Activated naive CD4-positive, alpha-beta T cell treated with anti-CD3 and anti-CD28 coated beads for 36 hours (primary cell): Measurements from ENCODE around the gene PCDHA7. TPM values are rescaled to one million over a fixed set of nuclear protein-coding genes. Genes with fewer than 3 reads are reported as not detected.
"Not testable (repeated sequence)": the region's sequence is repeated elsewhere in the genome, so short reads cannot be mapped to it uniquely, and the experiment has no call there.

Source experiments
- CTCF ChIA-PET: fragments of 350-600 bp; sonication (Branson Sonifier 250); formaldehyde crosslinking; loops from one replicate; lab custom pipeline; 2021; ENCODE audit warnings: antibody characterized with exemption; lab: Charles Lee
- DNase-seq: peaks from one replicate; pipeline ENCODE4 v3.0.0-alpha.2; 2020
- H3K27ac Mint-ChIP-seq: one replicate; pipeline ENCODE4 v1.8.0; 2021; ENCODE audit warnings: mild to moderate bottlenecking, mixed read lengths
- H3K27me3 Mint-ChIP-seq: one replicate; pipeline ENCODE4 v1.8.0; 2021; ENCODE audit warnings: low read depth, mixed read lengths
- H3K36me3 Mint-ChIP-seq: one replicate; pipeline ENCODE4 v1.8.0; 2021; ENCODE audit warnings: low read depth, mixed read lengths
- H3K4me1 Mint-ChIP-seq: one replicate; pipeline ENCODE4 v1.8.0; 2021; ENCODE audit warnings: low read depth, mixed read lengths
- H3K4me3 Mint-ChIP-seq: one replicate; pipeline ENCODE4 v1.8.0; 2021; ENCODE audit warnings: mild to moderate bottlenecking, moderate library complexity, mixed read lengths
- H3K9me3 Mint-ChIP-seq: one replicate; pipeline ENCODE4 v1.8.0; 2021; ENCODE audit warnings: mixed read lengths
- intact Hi-C: fragments of 100-400 bp; cut with micrococcal nuclease; formaldehyde crosslinking; loops from one replicate; pipeline ENCODE4 v1.15.1; 2023
- total RNA-seq, 2 experiments: library from RNA; stranded (reverse); gene quantifications; one replicate each; pipeline ENCODE4 v1.2.3, GENCODE V29; 2021

PCDHA7 gene
- total RNA-seq, 2 experiments from 2014 or later, result not detected

- DNase-seq, result no peak
- Mint-ChIP-seq H3K36me3 (peaks cover 10% of the 10 kb centered on the region), H3K9me3 (peaks cover 28% of the 10 kb centered on the region), H3K4me3 (no peak overlapping the region), H3K4me1 (no peaks in the 10 kb centered on the region), H3K27me3 (peaks cover 41% of the 10 kb centered on the region), H3K27ac (no peak overlapping the region)
- CTCF ChIA-PET, result no interaction called here
- intact Hi-C loops, result no loop called here
Measured at GRCh38 chr5:140801494-140801841, 32.6 kb upstream of the PCDHA7 start.

GRCh38 chr5:140802381-140802780 lies 31.7 kb upstream of the PCDHA7 start:
- intact Hi-C loops, H3K4me1 Mint-ChIP-seq, H3K27ac Mint-ChIP-seq, DNase-seq, H3K4me3 Mint-ChIP-seq: not testable (repeated sequence)
- Mint-ChIP-seq H3K36me3 (peaks cover 11% of the 10 kb centered on the region), H3K9me3 (peaks cover 27% of the 10 kb centered on the region), H3K27me3 (peaks cover 46% of the 10 kb centered on the region)
- CTCF ChIA-PET, result interaction anchor here (0.7 kb wide), 1 partner anchor 10 kb away, joined by 3 read pairs; no protein-coding TSS in a partner anchor

GRCh38 chr5:140802781-140803271 lies 31.2 kb upstream of the PCDHA7 start:
- peaks cover 30% of the 10 kb centered on the region for H3K9me3 Mint-ChIP-seq
- H3K36me3 Mint-ChIP-seq, result peaks cover 11% of the 10 kb centered on the region
- no peak for DNase-seq
- CTCF ChIA-PET, result interaction anchor here (0.7 kb wide), 1 partner anchor 10 kb away, joined by 3 read pairs; no protein-coding TSS in a partner anchor
- H3K27ac Mint-ChIP-seq, result no peak overlapping the region
- no peak overlapping the region for H3K4me3 Mint-ChIP-seq
- peaks cover 48% of the 10 kb centered on the region for H3K27me3 Mint-ChIP-seq
- intact Hi-C loops, result no loop called here
- no peaks in the 10 kb centered on the region for H3K4me1 Mint-ChIP-seq

- peaks cover 6% of the 10 kb centered on the region for H3K36me3 Mint-ChIP-seq
- intact Hi-C loops, result no loop called here
- CTCF ChIA-PET, result interaction anchor here (0.6 to 1.3 kb wide), 4 partner anchors 8 to 14 kb away, joined by 3 to 4 read pairs (median 4); no protein-coding TSS in a partner anchor
- DNase-seq, result peak; percentile 31
- peaks cover 32% of the 10 kb centered on the region for H3K9me3 Mint-ChIP-seq
- peaks cover 36% of the 10 kb centered on the region for H3K27me3 Mint-ChIP-seq
- H3K27ac Mint-ChIP-seq, result no peak within 1 kb of the TSS
- no peaks in the 10 kb centered on the region for H3K4me1 Mint-ChIP-seq
- H3K4me3 Mint-ChIP-seq, result no peak within 1 kb of the TSS
Measured at GRCh38 chr5:140806834-140807775, 27.0 kb upstream of the PCDHA7 start, which contains the start of gene PCDHA4. Gene PCDHA4, plus strand, starts transcription at chr5:140807068.

GRCh38 chr5:140808241-140808888 lies 25.7 kb upstream of the PCDHA7 start:
- CTCF ChIA-PET, result interaction anchor here (0.7 to 1.0 kb wide), 2 partner anchors 9 to 10 kb away, joined by 3 to 4 read pairs; no protein-coding TSS in a partner anchor
- peaks cover 38% of the 10 kb centered on the region for H3K27me3 Mint-ChIP-seq
- DNase-seq, H3K27ac Mint-ChIP-seq, H3K36me3 Mint-ChIP-seq, H3K4me1 Mint-ChIP-seq, intact Hi-C loops, H3K4me3 Mint-ChIP-seq: not testable (repeated sequence)
- peaks cover 35% of the 10 kb centered on the region for H3K9me3 Mint-ChIP-seq

- peaks cover 4% of the 10 kb centered on the region for H3K36me3 Mint-ChIP-seq
- peaks cover 36% of the 10 kb centered on the region for H3K27me3 Mint-ChIP-seq
- H3K27ac Mint-ChIP-seq, result no peak overlapping the region
Measured at GRCh38 chr5:140808889-140809291, 25.2 kb upstream of the PCDHA7 start.

GRCh38 chr5:140821375-140822280 lies 12.4 kb upstream of the PCDHA7 start, which contains the start of gene PCDHA5:
Gene PCDHA5, plus strand, starts transcription at chr5:140821613.
- Mint-ChIP-seq H3K27ac (no peak within 1 kb of the TSS), H3K36me3 (peaks cover 5% of the 10 kb centered on the region), H3K4me3 (no peak within 1 kb of the TSS), H3K9me3 (peaks cover 6% of the 10 kb centered on the region), H3K4me1 (no peaks in the 10 kb centered on the region), H3K27me3 (peaks cover 25% of the 10 kb centered on the region)
- DNase-seq, result peak; percentile 57
- intact Hi-C loops, result loop anchor here (5.0 kb wide), 1 partner anchor 221 kb away; no protein-coding TSS in a partner anchor
- CTCF ChIA-PET, result interaction anchor here (0.6 to 1.4 kb wide), 6 partner anchors 9 to 554 kb away, joined by 3 read pairs; partner anchors contain the start of gene PCDHB1

More at GRCh38 chr5:140808889-140809291, 25.2 kb upstream of the PCDHA7 start:
- Mint-ChIP-seq H3K4me1 (no peaks in the 10 kb centered on the region), H3K9me3 (peaks cover 31% of the 10 kb centered on the region), H3K4me3 (no peak overlapping the region)
- no peak for DNase-seq
- CTCF ChIA-PET, result no interaction called here
- intact Hi-C loops, result no loop called here

GRCh38 chr5:140822281-140822629 lies 11.8 kb upstream of the PCDHA7 start:
- CTCF ChIA-PET, result interaction anchor here (0.6 to 1.4 kb wide), 2 partner anchors 10 to 71 kb away, joined by 3 read pairs; no protein-coding TSS in a partner anchor
- no peak for DNase-seq
- H3K9me3 Mint-ChIP-seq, result peaks cover 8% of the 10 kb centered on the region
- H3K27me3 Mint-ChIP-seq, result peaks cover 29% of the 10 kb centered on the region
- H3K36me3 Mint-ChIP-seq, result peaks cover 7% of the 10 kb centered on the region
- H3K4me1 Mint-ChIP-seq, result no peaks in the 10 kb centered on the region
- intact Hi-C loops, result loop anchor here (5.0 kb wide), 1 partner anchor 220 kb away; no protein-coding TSS in a partner anchor
- H3K27ac Mint-ChIP-seq, result no peak overlapping the region
- H3K4me3 Mint-ChIP-seq, result no peak overlapping the region

- H3K4me3 Mint-ChIP-seq, H3K4me1 Mint-ChIP-seq, H3K27ac Mint-ChIP-seq, DNase-seq, CTCF ChIA-PET: not testable (repeated sequence)
- Mint-ChIP-seq H3K27me3 (peaks cover 33% of the 10 kb centered on the region), H3K9me3 (peaks cover 12% of the 10 kb centered on the region), H3K36me3 (peaks cover 11% of the 10 kb centered on the region)
- intact Hi-C loops, result loop anchor here (5.0 kb wide), 1 partner anchor 219 kb away; no protein-coding TSS in a partner anchor
Measured at GRCh38 chr5:140822969-140823368, 11.1 kb upstream of the PCDHA7 start.

- Mint-ChIP-seq H3K27me3 (peaks cover 37% of the 10 kb centered on the region), H3K4me1 (no peaks in the 10 kb centered on the region)
Measured at GRCh38 chr5:140823475-140823874, 10.6 kb upstream of the PCDHA7 start.

GRCh38 chr5:140827704-140828361 lies 6.2 kb upstream of the PCDHA7 start, which contains the start of gene PCDHA6:
Gene PCDHA6, plus strand, starts transcription at chr5:140827960. Its CDS starts 132 bp downstream, at chr5:140828092.
- CTCF ChIA-PET, result interaction anchor here (0.7 kb wide), 1 partner anchor 71 kb away, joined by 3 read pairs; no protein-coding TSS in a partner anchor
- Mint-ChIP-seq H3K4me3 (no peak within 1 kb of the TSS), H3K27me3 (peaks cover 45% of the 10 kb centered on the region), H3K36me3 (peaks cover 10% of the 10 kb centered on the region), H3K27ac (no peak within 1 kb of the TSS), H3K9me3 (peaks cover 17% of the 10 kb centered on the region), H3K4me1 (no peaks in the 10 kb centered on the region)
- DNase-seq, result no peak
- intact Hi-C loops, result no loop called here

More at GRCh38 chr5:140823475-140823874, 10.6 kb upstream of the PCDHA7 start:
- H3K9me3 Mint-ChIP-seq, result peaks cover 13% of the 10 kb centered on the region
- CTCF ChIA-PET, result no interaction called here
- intact Hi-C loops, result loop anchor here (5.0 kb wide), 1 partner anchor 219 kb away; no protein-coding TSS in a partner anchor
- H3K4me3 Mint-ChIP-seq, result no peak overlapping the region
- H3K36me3 Mint-ChIP-seq, result peaks cover 12% of the 10 kb centered on the region
- H3K27ac Mint-ChIP-seq, result no peak overlapping the region
- no peak for DNase-seq
